ENCODE results near the gene PIP5K1C.
A peak's percentile ranks its signal among the peaks of the same experiment; 100 is the strongest.
"Not testable (repeated sequence)": the region's sequence is repeated elsewhere in the genome, so short reads cannot be mapped to it uniquely, and the experiment has no call there.

PIP5K1C gene

DNA sequence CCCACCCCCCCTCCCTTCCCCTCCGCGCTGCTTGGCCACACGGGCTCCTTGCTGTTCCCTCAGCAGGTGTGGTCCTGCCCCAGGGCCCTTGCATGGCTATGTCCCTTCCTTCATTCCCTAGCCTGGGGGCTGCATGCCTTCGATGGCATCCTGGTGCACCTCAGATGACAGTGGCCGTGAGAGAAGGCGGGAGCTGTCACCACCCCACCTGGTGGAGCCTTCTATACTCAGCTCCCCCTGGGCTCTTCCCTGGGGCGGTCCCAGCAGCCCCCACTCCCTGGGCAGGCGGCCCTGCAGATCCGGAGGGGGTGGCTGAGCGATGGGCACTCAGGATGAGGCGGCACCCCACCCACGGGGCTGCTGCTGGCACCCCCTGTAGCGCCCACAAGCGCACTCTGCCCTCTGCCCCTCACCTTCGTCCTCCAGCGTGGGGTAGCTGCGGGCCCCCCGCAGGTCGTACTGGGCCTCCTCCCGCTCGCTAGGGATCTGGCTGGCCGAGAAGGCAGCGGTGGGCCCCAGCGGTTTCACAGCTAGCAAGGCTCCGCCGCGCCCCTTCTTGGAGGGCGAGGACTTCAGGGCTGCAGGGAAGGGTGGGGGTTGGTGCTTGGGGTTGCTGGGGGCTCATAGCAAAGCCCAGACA lies 56.5 kb downstream of the PIP5K1C start:
- no peak for DNase-seq

DNA sequence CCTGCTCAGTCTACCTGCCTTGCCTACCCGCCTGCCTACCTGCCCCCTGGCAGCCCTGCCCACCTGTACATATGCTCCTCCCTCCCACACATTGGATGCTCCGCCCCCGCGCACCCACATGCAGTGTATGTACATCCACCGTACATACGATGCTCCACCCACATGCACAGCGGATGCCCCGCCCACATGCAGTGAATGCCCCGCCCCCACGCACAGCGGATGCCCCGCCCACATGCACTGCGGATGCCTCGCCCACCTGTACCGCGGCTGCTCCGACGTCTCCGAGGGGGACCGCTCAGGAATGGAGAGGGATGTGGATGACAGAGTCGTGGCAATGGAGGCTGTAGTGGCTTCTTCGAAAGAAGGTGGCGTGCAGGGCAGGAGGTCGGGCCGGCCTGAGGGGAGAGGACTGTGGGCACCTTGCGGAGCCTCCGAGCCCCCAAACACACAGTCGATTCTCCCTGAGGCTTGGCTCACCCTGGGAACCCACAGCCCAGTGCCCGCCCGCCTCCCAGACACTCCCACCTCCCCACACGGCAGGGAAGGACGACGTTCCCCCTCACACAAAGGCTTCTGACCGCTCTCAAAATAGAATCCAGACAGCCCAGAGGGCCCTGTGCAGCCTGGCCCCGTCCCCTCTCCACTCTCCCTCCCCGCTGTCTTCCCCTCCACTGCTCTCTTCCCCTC lies 57.1 kb downstream of the PIP5K1C start:
- DNase-seq: peak; percentile 55 to 59

DNA sequence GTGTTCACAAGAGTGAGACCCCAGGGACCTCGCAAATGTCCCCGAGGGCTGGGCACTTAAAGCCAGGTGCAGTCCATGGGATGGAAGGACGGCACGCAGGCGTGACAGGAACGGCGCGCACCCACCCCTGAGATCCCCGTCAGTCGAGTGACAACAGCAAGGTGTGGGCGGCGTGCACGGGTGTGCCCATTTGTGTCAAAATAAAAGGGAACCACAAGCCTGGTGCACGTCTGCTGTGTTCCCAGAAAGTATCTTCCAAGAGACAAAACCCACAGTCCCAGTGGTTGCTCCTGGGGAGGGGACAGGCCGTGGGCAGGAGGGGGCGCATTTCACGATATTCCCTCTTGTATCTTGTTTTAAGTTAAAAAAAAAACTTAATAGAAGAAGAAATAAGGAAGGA lies 58.0 kb downstream of the PIP5K1C start:
- DNase-seq: no peak

DNA sequence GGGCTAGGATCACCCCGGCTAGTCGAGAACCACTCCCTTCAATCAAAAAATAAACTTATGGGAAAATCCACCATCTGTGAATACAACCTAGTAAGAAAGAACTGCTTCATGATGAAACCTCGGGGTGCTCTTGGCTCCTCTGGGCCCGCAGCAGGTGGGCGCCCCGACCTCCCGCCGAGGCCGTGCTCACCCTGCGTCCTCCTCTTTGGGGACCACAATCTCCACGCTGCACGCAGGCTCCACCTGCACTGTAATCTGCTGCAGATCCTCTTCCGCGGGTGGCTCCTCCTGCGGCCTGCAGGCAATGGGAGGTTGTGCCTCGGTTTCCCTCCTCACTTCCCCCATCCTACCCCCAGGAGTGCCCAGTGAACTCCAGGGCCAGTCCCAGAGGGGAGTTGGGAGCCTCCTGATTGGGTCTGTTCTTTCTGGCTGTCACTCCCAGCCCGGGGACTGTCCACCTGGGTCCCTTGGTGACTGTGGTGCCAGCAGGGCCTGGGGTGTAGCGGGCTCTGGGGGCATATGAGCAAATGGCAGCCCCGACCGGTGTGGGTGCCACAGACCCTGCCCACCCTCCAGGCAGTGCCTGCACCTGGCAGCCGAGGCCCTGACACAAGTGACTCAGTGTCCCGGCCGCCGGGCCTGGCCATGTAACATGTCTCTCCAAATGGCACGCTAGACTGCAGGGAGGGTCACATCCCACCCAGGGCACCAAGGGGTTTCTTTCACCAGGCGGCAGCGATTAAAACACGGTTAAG lies 58.6 kb downstream of the PIP5K1C start:
- no peak for DNase-seq

DNA sequence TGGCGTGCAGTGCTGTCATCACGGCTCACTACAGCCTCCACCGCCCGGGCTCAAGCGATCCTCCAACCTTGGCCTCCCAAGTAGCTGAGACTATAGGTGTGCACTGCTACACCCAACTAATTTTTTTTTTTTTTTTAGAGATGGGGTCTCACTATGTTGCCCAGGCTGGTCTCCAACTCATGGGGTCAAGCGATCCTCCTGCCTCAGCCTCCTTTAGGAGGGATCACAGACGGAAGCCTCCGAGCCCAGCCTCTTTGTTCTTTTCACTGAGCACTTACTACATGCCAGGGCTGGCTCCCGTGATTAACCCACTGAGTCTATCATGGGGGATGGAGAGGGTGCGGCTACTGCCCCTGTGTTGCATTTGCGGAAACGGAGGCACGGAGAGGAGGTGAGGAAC lies 60.8 kb downstream of the PIP5K1C start:
- DNase-seq: no peak

DNA sequence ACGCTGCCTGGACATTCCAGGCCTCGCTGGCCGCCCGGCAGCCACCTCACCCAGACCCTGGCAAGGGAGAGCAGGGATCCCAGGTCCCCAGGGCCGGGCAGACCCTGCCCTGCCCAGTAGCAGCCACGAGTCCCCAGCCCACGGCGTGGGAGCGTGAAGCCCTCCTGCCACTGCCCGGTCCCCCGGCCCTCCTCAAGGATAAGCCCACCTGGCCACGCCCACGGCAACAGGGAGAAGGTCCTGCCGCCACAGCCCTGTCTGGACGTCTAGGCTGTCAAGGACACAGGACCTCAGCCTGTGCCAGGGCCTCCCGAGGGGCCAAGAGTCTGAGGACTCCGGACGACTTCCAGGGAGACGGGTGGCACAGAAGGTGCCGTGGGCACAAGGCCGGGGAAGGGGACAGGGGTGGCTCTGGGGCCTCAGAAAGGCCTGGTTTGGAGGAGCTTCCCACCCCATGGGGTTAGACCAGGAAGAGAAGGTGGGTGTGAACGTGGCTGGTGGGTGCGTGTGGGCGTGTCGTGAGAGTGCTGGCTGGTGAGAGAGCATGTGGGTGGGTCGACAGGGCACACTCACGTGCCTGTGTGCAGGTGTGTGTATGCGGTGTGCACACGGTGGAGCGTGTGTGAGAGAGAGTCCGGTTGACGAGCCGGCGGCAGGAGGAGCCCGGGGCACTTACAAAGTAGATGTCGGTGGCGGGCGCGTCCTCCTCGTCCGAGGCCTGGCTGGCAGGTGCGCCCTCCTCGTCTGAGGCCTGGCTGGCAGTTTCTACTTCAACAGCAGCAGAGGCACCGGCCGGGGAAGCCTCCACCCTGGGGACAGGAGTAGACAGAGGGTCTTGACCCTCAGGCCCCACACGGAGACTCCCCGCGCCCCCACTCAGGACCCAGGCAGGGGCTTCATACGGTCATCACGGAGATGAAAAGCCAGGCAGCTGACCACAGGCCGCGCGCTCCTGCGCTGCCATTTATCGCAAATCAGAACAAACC lies 61.8 kb downstream of the PIP5K1C start:
- DNase-seq: no peak

DNA sequence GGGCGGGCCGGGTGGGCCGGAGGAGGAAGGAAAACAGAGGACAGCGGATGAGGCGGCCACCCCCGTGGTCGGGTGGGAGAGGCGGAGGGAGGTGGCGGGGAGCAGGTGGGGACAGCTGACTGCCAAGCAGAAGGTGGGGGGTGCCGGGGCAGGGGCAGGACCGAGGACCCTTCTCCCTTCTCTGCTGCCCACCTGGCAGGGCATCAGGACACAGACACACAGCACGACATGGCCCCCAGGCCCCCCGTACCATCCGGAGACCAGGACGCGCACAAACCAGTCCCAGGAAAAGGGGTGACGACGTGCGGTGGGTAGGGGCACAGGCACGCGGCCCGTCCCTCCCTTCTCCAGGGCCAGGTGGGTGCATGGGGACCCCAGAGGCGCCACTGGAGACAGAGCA lies 62.6 kb downstream of the PIP5K1C start:
- no peak for DNase-seq

DNA sequence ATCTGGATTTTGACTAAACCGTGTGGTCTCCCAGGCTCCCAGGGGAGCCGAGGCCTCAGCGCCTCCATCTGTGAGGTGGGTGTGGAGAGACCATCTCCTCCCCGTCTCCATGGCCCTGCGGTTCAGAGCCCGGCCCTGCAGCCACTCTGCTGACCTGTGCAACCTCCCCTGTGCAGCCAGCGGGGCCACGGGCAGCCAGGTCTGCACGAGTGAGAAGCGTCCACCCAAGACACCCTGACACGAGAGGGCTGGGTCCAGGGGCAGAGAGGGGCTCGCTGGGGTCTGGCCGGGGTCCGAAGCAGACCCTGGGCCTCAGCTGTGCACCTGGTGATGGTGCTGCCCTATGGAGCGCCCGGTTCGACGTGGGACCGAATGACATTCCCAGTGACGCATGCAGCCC lies 63.3 kb downstream of the PIP5K1C start:
- DNase-seq: no peak

DNA sequence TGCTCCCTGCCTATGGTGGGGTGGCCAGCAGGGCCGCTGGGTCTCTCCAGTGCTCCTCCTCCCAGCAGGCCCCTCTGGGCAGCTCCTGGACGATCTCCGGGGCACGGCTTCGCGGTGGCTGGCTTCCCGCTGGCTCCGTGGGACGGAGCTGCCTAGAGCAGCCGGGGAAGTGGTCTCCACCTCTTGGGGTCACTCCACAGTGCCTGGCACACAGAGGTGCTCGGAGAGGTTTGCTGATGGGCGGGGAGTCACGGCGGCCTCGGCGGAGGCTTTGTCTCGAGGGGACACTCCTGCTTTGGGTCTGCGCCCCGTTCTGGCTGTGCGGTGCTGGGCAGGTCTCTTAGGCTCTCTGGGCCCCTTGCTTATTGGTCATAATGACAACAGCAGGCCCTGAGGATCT lies 63.8 kb downstream of the PIP5K1C start:
- DNase-seq: no peak

DNA sequence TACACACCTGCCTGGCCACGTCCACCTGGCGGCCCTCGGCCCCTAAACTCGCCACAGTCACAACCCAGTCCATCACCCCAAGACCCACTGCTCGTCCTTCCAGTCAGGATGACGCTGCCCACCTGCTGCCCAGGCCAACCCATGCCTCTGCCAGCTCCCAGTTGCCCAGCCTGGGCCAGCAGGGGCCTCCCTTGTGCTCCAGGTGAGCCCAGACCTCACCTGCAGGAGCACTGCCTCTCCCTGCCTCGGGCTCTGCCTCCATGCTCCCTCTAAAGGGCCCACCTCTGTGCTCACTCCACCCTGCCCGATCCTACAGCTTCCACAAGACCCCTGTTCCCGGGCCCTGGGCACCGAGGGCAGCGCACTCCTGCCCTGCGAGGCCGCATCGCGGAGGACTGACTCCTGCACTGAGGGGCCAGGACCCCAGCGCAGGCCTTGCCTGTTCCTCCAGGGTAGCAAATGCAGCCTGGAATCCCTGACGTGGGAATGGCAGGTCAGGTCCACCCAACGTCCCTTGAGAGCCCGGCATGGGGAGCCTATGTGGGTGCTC lies 65.7 kb downstream of the PIP5K1C start:
- DNase-seq: no peak

DNA sequence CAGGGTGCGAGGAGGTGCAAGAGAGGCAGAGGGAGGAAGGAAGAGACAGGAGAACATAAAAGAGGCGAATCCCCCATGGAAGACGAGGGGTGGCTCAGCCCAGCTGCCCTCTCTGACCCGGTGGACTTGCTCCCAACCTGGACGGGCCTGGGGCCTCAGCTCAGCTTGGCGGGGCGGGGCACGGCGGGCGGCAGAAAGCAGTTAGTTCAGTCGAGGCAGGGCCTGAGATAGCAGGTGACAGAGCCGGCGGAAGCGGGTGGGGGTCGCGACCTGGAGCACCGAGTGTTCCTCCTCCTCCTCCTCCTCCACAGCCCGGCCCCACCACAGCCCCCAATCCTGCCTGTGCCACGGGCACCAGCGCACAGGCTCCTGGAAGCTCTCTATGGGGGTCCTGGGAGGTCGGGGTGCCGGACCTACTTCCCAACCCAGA lies 66.7 kb downstream of the PIP5K1C start:
- no peak for DNase-seq

DNA sequence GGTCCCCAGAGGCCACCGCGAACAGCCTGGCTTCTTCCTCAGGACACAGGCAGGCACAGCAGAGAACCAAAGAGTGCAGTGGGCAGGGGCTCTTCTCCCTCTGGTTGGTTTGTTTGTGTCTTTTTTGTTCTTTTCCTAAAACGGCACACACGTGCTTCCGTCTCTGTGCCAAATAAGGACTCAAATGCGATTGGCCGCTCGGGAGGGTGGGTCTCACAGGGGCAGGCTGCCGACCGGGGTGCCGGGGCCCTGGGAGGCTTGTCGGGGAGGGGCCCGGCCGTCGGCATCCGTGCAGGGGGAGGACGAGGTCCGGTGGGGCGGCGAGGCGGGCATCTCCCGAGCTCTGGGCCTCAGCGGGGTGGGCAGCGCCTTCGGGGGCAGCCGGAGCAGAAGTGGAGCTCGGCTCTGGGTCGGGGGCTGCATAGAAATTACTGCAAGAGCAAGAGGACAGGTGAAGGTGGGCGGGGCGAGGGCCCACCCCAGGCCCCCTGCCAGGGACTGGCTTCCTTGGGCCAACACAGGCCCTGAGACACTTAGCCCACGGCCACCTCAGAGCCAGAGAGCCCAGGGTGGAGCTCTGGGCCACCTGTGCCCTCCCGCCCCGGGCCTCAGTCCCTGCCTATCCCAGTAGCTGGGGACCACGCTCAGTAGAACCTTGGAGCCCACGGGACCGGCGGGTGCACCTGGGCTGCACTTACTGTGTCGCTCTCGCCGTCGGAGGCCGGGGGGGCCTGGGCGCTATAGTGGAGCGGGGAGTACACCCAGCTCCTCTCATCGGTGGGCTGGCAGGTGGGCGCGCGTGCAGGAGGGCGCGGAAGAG lies 67.3 kb downstream of the PIP5K1C start:
- no peak for DNase-seq

DNA sequence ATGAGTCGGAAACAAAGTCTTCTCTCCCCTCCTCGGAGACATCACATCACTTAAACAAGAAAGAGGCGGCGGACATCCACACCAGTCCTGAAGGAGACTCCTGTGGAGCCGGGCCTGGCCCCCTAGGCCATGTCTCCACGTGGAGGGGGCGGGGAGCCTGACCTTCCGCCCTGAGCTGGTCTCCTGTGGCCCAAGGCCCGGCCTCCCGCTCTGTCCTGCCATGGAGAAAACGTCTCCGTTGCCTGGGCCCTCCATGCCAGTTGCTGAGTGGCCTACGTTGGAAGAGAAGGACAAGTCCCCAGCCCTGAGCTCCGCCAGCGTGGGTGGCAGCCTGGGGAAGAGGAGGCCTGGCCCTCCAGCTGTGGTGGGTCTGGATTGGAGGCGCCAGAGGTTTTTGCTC lies 68.2 kb downstream of the PIP5K1C start:
- DNase-seq: no peak

DNA sequence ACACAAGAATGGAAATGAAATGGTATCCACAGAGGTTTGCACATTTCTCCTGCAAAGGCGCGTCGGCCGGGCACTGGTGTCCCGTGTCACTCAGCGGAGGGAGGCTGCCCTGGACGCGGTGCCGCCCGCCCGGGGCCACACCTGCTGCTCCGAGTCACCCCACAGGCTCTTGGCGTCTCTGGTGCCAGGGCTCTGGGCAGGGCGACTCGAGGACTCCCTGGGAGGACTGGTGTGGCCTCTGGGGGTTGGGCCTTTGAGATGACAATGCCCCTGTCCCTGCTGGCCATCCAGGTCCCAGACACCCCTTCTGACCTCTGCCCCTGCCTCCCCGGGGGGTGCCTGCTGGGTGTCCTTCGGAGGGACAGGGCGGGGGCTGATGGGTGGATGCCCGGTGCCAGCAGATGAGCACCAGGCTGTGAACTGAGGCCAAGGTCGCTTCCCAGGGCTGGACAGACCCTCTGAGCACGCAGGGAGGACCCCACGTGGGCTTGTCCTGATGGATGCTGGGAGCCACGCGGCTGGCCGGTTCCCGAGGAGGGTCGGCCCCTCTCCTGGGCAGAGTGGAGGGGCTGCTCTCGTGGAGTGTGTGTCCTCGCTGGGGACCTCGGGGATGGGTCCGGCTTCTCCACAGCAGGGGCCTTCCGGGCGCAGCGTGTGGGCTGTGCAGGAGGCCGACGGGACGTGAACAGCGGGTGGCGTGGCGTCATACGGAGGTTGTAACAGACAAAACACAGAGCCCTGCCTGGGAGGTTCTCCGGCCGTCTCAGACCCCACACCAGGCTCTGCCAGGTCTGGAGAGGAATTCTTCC lies 69.0 kb downstream of the PIP5K1C start:
- no peak for DNase-seq

DNA sequence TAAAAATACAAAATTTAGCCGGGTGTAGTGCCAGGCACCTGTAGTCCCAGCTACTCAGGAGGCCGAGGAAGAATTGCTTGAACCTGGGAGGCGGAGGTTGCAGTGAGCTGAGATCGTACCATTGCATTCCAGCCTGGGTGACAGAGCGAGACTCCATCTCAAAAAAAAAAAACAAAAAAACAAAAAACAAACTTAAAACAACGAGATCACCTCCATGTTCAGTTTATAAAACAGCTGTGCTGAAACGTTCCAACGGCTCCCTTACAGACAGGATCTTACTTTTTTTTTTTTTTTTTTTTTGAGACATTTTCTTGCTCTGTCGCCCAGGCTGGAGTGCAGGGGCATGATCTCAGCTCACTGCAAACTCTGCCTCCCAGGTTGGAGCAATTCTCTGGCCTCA lies 71.5 kb downstream of the PIP5K1C start:
- DNase-seq: not testable (repeated sequence)

DNA sequence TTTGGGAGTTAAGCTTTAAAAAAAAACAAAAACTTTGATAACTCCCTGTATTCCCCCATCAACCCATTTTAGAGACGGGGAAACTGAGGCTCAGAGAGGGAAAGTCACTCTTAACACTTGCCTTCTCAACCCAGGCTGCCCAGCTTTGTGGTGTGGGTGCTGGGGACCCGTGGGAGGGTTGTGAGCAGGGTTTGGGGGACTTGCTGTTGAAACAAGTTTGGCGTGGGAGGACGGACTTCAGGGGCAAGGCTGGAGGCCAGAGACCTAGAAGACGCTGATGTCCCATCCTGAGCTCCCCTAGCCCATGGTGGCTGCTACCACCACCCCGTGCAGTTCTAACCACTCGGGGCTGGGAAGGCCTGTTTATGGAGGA lies 72.9 kb downstream of the PIP5K1C start:
- DNase-seq: no peak

DNA sequence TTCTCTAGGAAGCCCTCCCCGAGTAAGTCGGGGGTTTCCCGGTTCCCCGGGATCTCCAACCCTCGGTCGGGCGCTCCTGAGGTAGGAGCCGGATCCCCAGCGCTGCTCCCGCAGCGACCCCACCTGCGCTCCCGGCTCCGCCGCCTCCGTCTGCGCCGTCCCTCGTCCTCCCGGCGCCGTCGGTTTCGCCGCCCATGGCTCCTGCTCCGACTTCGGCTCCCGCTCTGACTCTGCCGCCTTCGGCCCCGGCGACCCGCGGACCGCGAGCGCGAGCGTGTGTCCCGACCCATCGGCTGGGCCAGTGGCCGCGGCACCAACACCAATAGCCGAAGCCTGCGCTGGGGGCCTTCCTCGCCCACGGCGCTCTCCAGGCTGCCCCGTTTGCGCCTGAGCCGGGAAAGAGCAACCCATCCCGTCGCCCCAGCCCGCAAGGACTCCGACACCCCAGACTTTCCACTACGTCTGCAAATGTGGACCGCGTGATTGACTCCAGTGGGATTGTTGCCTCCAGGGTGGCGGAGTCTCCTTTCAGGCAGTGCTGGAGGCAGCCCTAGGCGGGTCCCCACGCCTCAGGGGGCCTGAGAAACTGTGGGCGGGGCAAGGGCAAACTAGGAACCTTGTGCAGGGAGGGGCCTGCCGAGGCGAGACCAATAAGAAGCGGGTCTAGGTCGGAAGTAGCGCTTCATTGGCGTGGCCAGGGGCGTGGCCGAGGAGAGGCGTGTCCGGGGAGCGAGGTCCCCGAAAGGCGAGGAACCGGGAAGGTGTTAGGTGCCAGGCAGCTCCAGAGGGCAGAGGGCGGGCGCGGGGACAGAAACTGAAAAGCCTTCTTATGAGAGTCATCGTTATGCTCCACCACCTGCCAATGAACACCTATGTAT lies 73.6 kb downstream of the PIP5K1C start, which contains the start of gene CACTIN:
Gene CACTIN, minus strand, starts transcription at position 318 of the 878 bp plus-strand sequence. Its CDS starts 28 bp downstream, at position 290.
- DNase-seq: peak; percentile 99 to 100

DNA sequence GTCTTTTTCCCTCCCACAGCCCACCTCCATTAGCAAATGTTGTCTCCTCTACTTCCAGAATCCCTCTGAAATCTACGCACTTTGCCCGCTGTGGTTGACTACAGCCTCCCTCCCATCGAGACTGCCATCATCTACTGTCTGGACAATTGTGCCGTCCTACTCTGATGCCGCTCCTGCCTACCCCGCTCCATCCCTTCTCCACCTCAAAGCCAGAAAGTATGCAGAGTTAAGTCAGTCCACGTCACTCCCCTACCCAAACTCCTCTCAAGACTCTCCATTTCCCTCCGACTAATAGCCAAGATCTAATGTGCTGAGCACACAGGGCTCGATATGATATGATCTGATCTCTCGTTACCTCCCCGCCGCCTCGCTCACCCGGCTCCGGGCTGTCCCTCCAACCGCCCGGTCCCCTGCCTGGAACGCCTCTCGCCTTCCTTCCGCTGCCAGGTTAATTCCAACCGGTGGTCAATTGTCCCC lies 74.2 kb downstream of the PIP5K1C start:
- DNase-seq: no peak

DNA sequence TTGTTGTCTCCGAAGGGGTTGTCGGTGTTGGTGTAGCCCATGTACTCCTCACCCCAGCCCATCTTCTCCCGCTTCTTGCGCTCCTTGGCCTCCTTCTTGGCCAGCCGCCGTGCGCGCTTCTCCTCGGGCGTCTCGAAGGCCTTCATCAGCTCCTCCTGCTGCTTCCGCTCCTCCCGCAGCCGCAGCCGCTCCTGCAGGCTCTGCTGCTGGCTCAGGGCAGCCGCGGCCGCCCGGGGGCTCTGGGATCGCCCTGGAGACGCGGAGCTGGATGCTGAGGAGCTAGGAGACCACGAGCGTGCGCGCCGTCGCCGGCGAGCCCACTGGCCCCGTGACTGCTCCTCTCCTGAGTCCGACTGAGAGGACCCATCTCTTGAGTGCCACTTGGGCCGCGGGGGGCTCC lies 76.6 kb downstream of the PIP5K1C start:
- DNase-seq: no peak

Measured in activated T-cell treated with anti-CD3 and anti-CD28 coated beads, Interleukin-2, amount 50 U/mL, for 48 hours (primary cell).